Pancreas (tissue), 10 donors: ENCODE data around the gene ODF2. TPM values are rescaled to one million over a fixed set of nuclear protein-coding genes. Genes with fewer than 3 reads are reported as not detected.
"Not testable (repeated sequence)": the region's sequence is repeated elsewhere in the genome, so short reads cannot be mapped to it uniquely, and the experiment has no call there.

Source experiments
- ATAC-seq, 4 donors: fragments of 200-7000 bp; cut with Tn5 transposase; one replicate each; pipeline versions ENCODE4 v1.8.0 to v1.9.1; 2020; ENCODE audit warnings: mild to moderate bottlenecking in 4 of 4, moderate library complexity in 4 of 4
- DNase-seq, 6 donors: peaks; one replicate each; pipeline ENCODE4 v3.0.0-alpha.2; 2020
- FAIRE-seq: peaks from 2 replicates; lab custom pipeline; 2012; peaks lifted over from hg19 to GRCh38; lab: Jason Lieb, UNC
- H3K27ac ChIP-seq, 4 donors: fragments of 200-600 bp; sonication (generic); 1 replicate in 3 of 4; 2 replicates in 1 of 4; pipeline versions ENCODE4 v1.5.0 to v1.8.0; 2020
- H3K27me3 ChIP-seq, 4 donors: fragments of 200-600 bp; one replicate each; pipeline ENCODE4 v1.8.0; 2021
- H3K36me3 ChIP-seq, 3 donors: fragments of 200-600 bp; sonication (generic) in 1 of 3; one replicate each; pipeline versions ENCODE4 v1.5.0 to v1.8.0; 2020 to 2021
- H3K4me1 ChIP-seq, 3 donors: fragments of 200-600 bp; one replicate each; pipeline ENCODE4 v1.8.0; 2021
- H3K4me3 ChIP-seq, 4 donors: fragments of 200-600 bp; sonication (generic) in 2 of 4; one replicate each; pipeline versions ENCODE4 v1.5.0 to v1.8.0; 2020 to 2021
- H3K9me3 ChIP-seq, 4 donors: fragments of 200-600 bp; one replicate each; pipeline ENCODE4 v1.8.0; 2021
- WGBS, 2 donors: extraction: QIAGEN DNeasy Blood & Tissue Kit; methylation state at CpG; one replicate each; pipeline ENCODE4 v1.1.7; 2013; 5-methylcytosine and 5-hydroxymethylcytosine counted together
- intact Hi-C, 3 donors: fragments of 100-400 bp; cut with DNase I; formaldehyde crosslinking; loops; one replicate each; pipeline versions ENCODE4 v1.11.1 to v1.14.2; 2022
- polyA plus RNA-seq, 2 donors: library from polyadenylated mRNA; stranded (reverse); fragments of 200-250 nt; gene quantifications; one replicate each; pipeline ENCODE4 v1.2.3, GENCODE V29; 2013
- total RNA-seq, 6 donors: library from RNA; stranded (reverse); fragmentation: NEBNext Ultra II Directional in 4 of 6; extraction: Animal tissue kit (Norgen Biotek cat#: 25700) in 4 of 6; gene quantifications; one replicate each; pipeline versions ENCODE4 v1.2.1 to v1.2.4, GENCODE V29; 2021 to 2023
- TF ChIP-seq, protein P1 (sequence below), 4 donors: fragments of 200-600 bp; sonication (generic) in 3 of 4; IDR thresholded peaks; one replicate each; pipeline versions ENCODE4 v1.5.0 to v1.8.0; 2021; ENCODE audit warnings: antibody characterized with exemption in 4 of 4
- donor health status: healthy with polysubstance abuse.
- donor health status: DM: no; HTN: no; CAD: no; lungs with moderate emphysema.
- donor health status: DM: no; HTN: no; CAD: no.
- donor health status: control.
- donor health status: control.
- donor health status: Bipolar disorder and iron deficiency.
- donor health status: DM: yes; HTN: yes; CAD: no.
- donor health status: DM: no; HTN: no; CAD: no.
- donor health status: DM: no; HTN: no; CAD: no.
- donor health status: DM: yes; HTN: yes; CAD: no.

Gene ODF2
- total and polyA plus RNA-seq, 8 donors = 8.0 to 15.0 (median 9.8) TPM

DNA sequence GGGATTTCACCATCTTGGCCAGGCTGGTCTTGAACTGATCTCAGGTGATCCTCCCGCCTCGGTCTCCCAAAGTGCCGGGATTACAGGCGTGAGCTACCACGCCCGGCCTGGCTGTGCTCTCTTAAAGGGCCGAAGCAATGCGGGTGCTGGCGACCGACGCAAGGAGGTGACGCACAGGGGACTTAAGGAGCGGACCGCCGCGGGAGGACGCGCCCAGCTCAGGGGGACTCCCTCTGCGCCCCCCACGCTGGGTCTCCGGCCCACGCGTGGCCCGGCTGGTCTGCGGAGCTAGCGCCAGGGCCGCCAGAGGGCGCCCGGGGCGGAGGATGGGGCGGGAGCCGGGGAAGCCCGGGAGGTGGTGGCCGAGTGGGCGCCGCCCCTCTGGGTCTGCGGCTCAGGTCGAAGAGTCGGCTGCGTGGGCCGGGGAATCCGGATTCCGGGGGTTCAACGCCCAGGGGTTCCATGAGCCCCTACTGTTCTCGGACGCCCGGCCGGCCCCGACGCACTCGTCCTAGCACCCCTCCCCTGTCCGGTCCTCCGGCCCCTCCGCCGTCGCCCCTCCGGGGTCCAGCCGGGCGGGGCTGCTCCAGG lies 35.7 kb upstream of the ODF2 start:
- FAIRE-seq (no peak), ATAC-seq (peak; percentile 89 to 95 (median 93))

DNA sequence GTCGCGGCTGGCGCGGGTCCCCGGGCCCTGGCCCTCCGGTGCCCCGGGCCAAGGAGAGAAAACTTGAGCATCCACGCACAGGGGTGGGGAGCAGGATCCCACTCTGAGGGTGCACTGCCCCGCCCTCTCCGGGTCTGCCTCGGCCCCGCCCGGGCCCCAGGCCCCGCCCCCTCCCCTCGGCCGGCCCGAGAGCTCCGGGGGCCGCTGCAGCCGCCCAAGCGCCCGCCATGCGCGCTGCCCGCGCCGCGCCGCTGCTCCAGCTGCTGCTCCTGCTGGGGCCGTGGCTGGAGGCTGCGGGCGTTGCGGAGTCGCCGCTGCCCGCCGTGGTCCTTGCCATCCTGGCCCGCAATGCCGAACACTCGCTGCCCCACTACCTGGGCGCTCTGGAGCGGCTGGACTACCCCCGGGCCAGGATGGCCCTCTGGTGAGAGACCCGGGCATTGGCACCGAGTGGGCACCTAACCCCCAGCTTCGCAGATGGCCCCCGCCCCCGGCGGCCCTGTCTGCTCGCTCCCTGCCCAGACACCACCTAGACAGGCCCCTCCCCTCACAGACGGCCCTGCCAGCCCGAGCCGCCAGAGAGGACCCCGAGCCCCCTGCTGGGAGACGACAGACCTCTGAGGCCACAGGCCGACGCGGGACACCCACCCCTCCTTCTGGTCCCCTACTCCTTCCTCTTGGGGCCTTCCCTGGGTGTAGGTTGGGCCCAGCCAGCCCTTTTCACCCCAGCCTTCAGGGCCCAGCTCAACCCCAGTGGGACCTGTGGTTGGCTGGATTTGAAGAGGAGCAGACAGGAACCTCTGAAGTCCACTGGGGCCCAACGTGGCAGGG lies 34.9 kb upstream of the ODF2 start, which contains the start of gene CERCAM:
Gene CERCAM (plus strand): TSS at position 207 of the 831 bp plus-strand sequence. CDS start 21 bp downstream, at position 228.
- Histone ChIP-seq H3K4me1 (peaks cover 6 to 14% (median 8%) of the 10 kb centered on the region in 3 donors), H3K27me3 (no peaks in the 10 kb centered on the region), H3K9me3 (no peaks in the 10 kb centered on the region), H3K4me3 (peak within 1 kb of the TSS; percentile 72 to 99 (median 96)), H3K27ac (peak within 1 kb of the TSS; percentile 17 to 60 (median 32)), H3K36me3 (no peaks in the 10 kb centered on the region)
- WGBS, 2 donors = 1% methylated on average over 36 to 59 of the region's 59 CpGs
- intact Hi-C loops = no loop called here
- TF ChIP-seq, protein P1, sequence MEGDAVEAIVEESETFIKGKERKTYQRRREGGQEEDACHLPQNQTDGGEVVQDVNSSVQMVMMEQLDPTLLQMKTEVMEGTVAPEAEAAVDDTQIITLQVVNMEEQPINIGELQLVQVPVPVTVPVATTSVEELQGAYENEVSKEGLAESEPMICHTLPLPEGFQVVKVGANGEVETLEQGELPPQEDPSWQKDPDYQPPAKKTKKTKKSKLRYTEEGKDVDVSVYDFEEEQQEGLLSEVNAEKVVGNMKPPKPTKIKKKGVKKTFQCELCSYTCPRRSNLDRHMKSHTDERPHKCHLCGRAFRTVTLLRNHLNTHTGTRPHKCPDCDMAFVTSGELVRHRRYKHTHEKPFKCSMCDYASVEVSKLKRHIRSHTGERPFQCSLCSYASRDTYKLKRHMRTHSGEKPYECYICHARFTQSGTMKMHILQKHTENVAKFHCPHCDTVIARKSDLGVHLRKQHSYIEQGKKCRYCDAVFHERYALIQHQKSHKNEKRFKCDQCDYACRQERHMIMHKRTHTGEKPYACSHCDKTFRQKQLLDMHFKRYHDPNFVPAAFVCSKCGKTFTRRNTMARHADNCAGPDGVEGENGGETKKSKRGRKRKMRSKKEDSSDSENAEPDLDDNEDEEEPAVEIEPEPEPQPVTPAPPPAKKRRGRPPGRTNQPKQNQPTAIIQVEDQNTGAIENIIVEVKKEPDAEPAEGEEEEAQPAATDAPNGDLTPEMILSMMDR (IDR thresholded peaks at IDR 0.05) = no peak
- FAIRE-seq (no peak), ATAC-seq (peak; percentile 89 to 90 (median 90)), DNase-seq (peak; percentile 57 to 84 (median 70))

More for the DNA sequence above, 35.7 kb upstream of the ODF2 start:
- TF ChIP-seq, protein P1 (IDR thresholded peaks at IDR 0.05) = peak; percentile 61 to 81 (median 68)
- peak overlapping the region; percentile 72 to 99 (median 96) for H3K4me3 ChIP-seq
- peak; percentile 65 to 90 (median 78) for DNase-seq
- H3K27ac ChIP-seq = peak overlapping the region; percentile 17 to 60 (median 32)
- peaks cover 6 to 14% (median 8%) of the 10 kb centered on the region in 3 donors for H3K4me1 ChIP-seq
- 1% methylated on average over 24 to 59 of the region's 59 CpGs for WGBS, 2 donors
- intact Hi-C loops = no loop called here
- H3K27me3 ChIP-seq = no peaks in the 10 kb centered on the region
- no peaks in the 10 kb centered on the region for H3K9me3 ChIP-seq
- no peaks in the 10 kb centered on the region for H3K36me3 ChIP-seq

DNA sequence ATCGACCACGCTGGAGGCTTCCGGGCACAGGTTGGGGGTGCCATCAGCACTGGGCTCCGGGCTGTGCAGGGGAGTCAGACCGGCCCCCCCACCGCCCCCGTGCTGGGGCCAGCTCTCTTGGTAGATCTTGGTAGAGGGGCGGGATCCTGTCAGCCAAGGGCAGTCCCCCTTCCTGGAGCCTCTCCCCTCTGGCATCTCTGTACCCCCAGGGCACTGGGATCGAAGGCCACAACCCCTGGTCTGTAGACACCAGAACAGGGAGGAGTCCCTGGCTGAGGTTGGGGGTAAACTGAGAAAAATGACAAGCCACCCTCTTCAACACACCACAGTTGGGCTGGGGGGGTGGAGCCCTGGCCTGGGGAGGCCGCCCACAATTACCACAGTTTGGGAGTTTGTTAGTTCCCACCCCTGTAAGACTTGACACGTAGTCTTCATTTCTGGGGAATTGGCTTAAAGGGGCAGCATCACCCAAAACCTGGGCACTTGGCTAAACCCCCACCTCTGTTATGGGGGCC lies 34.3 kb upstream of the ODF2 start:
- H3K27ac ChIP-seq = no peak overlapping the region
- intact Hi-C loops = no loop called here
- TF ChIP-seq, protein P1 (IDR thresholded peaks at IDR 0.05) = no peak
- ATAC-seq (no peak), DNase-seq (no peak), FAIRE-seq (no peak)
- H3K36me3 ChIP-seq = no peaks in the 10 kb centered on the region
- WGBS, 2 donors = 26 to 42% methylated on average over 11 of the region's 11 CpGs
- H3K4me3 ChIP-seq = peak overlapping the region in 3 of 4 donors; percentile 94 to 99 (median 97)
- H3K9me3 ChIP-seq = no peaks in the 10 kb centered on the region
- H3K4me1 ChIP-seq = peaks cover 6 to 14% (median 8%) of the 10 kb centered on the region in 3 donors
- no peaks in the 10 kb centered on the region for H3K27me3 ChIP-seq

DNA sequence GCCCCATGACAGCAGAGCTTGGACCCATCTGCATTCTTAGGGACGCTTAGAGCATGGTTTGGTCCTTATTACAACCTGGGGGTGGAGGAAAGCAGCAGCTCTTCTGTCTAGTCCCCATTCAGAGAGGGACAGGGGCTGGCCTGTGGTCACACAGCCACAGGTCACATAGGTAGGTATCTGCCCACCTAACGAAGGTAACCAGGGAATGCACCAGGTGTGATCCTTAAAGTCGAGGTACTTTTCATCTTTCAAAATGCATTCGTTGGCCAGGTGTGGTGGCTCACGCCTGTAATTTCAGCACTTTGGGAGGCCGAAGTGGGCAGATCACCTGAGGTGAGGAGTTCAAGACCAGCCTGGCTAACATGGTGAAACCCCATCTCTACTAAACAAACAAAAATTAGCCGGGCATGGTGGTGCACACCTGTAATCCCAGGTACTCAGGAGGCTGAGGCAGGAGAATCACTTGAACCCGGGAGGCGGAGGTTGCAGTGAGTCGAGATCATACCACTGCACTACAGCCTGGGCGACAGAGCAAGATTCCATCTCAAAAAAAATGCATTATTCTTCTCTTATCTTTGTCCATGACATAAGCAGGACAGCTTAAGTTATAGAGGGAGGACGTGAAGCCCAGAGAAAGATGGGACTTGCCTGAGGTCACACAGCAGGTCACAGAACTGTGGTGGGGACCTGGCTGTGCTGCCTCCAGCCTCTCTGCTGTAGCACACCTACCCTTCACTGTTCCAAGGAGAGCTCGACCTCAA lies 33.6 kb upstream of the ODF2 start:
- intact Hi-C loops, H3K9me3 ChIP-seq: not testable (repeated sequence)

DNA sequence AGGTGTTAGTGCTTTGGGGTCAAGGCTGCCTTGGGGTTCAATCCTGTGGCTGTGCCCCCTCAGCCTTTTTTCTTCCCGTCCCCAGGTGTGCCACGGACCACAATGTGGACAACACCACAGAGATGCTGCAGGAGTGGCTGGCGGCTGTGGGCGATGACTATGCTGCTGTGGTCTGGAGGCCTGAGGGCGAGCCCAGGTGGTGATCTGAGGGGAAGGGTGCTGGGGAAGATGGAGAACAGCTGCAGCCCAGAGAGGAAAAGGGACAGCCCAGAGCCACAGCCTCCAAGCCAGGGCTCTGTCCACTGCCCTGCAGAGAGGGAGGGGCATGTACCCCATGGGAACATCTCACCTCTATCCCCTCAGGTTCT lies 33.0 kb upstream of the ODF2 start:
- TF ChIP-seq, protein P1 (IDR thresholded peaks at IDR 0.05) = no peak
- FAIRE-seq = no peak
- WGBS, 2 donors = 93 to 96% methylated on average over 5 of the region's 5 CpGs
- Histone ChIP-seq H3K4me3 (no peak overlapping the region), H3K9me3 (no peaks in the 10 kb centered on the region), H3K27ac (no peak overlapping the region), H3K36me3 (no peaks in the 10 kb centered on the region), H3K4me1 (peaks cover 6 to 14% (median 8%) of the 10 kb centered on the region in 3 donors), H3K27me3 (no peaks in the 10 kb centered on the region)
- no peak for DNase-seq
- intact Hi-C loops = no loop called here
- no peak for ATAC-seq

More for the DNA sequence above, 33.6 kb upstream of the ODF2 start:
- H3K4me3 ChIP-seq, H3K36me3 ChIP-seq, H3K27ac ChIP-seq, H3K27me3 ChIP-seq, FAIRE-seq, ATAC-seq, DNase-seq: not testable (repeated sequence)
- peaks cover 6 to 14% (median 8%) of the 10 kb centered on the region in 3 donors for H3K4me1 ChIP-seq
- 88 to 92% methylated on average over 13 of the region's 13 CpGs for WGBS, 2 donors

DNA sequence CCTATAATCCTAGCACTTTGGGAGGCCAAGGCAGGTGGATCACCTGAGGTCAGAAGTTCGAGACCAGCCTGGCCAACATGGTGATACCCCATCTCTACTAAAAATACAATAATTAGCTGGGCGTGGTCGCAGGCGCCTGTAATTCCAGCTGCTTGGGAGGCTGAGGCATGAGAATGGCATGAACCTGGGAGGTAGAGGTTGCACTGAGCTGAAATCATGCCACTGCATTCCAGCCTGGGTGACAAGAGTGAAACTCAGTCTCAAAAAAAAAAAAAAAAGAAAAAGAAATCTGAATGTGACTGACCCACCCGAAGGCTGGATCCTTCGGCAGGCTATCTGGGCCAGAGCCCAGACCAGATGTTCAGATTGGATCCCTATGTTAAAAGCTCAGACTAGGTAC lies 32.5 kb upstream of the ODF2 start:
- WGBS, 2 donors = 82 to 90% methylated on average over 6 of the region's 6 CpGs
- H3K27ac ChIP-seq, H3K4me3 ChIP-seq, H3K27me3 ChIP-seq, H3K36me3 ChIP-seq, DNase-seq, ATAC-seq, H3K9me3 ChIP-seq, intact Hi-C loops, FAIRE-seq: not testable (repeated sequence)
- H3K4me1 ChIP-seq = peaks cover 6 to 14% (median 8%) of the 10 kb centered on the region in 3 donors
